ENCODE results near the gene ZNF281.

DNA sequence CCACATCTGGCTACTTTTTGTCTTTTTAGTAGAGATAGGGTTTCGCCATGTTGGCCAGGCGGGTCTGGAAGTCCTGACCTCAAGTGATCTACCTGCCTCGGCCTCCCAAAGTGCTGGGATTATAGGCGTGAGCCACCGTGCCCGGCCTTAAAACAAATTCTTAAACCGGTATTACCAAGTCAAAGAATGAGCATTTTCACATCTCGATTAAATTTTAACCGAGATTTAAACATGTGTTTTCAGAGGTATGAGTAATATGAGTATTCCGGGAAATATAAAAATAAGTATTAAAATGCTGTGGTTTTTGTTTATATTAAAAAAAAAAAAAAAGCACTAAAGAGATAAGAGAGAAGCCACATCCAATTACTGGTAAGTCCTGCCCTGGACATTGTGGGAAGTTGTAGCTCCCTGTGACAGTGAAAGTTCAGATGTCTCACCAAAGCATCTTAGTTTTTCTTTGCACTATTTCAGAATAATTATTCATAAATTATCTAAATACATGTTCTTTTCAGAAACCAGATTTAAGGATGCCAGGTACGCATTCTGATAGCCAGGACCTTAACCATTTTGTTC is 24.9 kb downstream of the ZNF281 start:
- TF ChIP-seq, protein P1, sequence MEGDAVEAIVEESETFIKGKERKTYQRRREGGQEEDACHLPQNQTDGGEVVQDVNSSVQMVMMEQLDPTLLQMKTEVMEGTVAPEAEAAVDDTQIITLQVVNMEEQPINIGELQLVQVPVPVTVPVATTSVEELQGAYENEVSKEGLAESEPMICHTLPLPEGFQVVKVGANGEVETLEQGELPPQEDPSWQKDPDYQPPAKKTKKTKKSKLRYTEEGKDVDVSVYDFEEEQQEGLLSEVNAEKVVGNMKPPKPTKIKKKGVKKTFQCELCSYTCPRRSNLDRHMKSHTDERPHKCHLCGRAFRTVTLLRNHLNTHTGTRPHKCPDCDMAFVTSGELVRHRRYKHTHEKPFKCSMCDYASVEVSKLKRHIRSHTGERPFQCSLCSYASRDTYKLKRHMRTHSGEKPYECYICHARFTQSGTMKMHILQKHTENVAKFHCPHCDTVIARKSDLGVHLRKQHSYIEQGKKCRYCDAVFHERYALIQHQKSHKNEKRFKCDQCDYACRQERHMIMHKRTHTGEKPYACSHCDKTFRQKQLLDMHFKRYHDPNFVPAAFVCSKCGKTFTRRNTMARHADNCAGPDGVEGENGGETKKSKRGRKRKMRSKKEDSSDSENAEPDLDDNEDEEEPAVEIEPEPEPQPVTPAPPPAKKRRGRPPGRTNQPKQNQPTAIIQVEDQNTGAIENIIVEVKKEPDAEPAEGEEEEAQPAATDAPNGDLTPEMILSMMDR (IDR thresholded peaks at IDR 0.05; ENCODE audit: low read depth, low read length): no peak
- no peak for TF ChIP-seq EZH2phosphoT487 (IDR thresholded peaks at IDR 0.05; ENCODE audit: low read depth)
